ENCODE results near the gene RELN. TPM values are rescaled to one million over a fixed set of nuclear protein-coding genes. Genes with fewer than 3 reads are reported as not detected.
"Not testable (repeated sequence)": the region's sequence is repeated elsewhere in the genome, so short reads cannot be mapped to it uniquely, and the experiment has no call there.

RELN gene
- polyA plus RNA-seq, 1 donor, result 5.0 TPM

- Histone ChIP-seq H3K36me3 (ENCODE audit: control insufficient read depth, insufficient read depth, low read length) (no peaks in the 10 kb centered on the region), H3K27me3 (ENCODE audit: control insufficient read depth, insufficient read depth, low read length) (no peaks in the 10 kb centered on the region), H3K4me1 (ENCODE audit: control insufficient read depth, insufficient read depth, low read length) (no peaks in the 10 kb centered on the region), H3K9me3 (ENCODE audit: control insufficient read depth, low read depth, low read length) (no peaks in the 10 kb centered on the region), H3K27ac (ENCODE audit: low read length) (no peak overlapping the region), H3K4me3 (ENCODE audit: low read length) (no peak overlapping the region)
- no peak for DNase-seq
- WGBS (ENCODE audit: insufficient coverage, low lambda C conversion rate), result 75% methylated on average over 1 of the region's 4 CpGs
Observed at GRCh38 chr7:103924184-103924583, 65.3 kb downstream of the RELN start.

- no peak overlapping the region for H3K4me3 ChIP-seq (ENCODE audit: low read length)
- H3K27me3 ChIP-seq (ENCODE audit: control insufficient read depth, insufficient read depth, low read length), result no peaks in the 10 kb centered on the region
- no peak overlapping the region for H3K27ac ChIP-seq (ENCODE audit: low read length)
- no peaks in the 10 kb centered on the region for H3K9me3 ChIP-seq (ENCODE audit: control insufficient read depth, low read depth, low read length)
- DNase-seq, result no peak
- no peaks in the 10 kb centered on the region for H3K4me1 ChIP-seq (ENCODE audit: control insufficient read depth, insufficient read depth, low read length)
- H3K36me3 ChIP-seq (ENCODE audit: control insufficient read depth, insufficient read depth, low read length), result no peaks in the 10 kb centered on the region
- 38% methylated on average over 1 of the region's 2 CpGs for WGBS (ENCODE audit: insufficient coverage, low lambda C conversion rate)
Observed at GRCh38 chr7:103922407-103922806, 67.1 kb downstream of the RELN start.

GRCh38 chr7:103921692-103922091 lies 67.8 kb downstream of the RELN start:
- H3K9me3 ChIP-seq (ENCODE audit: control insufficient read depth, low read depth, low read length), result no peaks in the 10 kb centered on the region
- no peak for DNase-seq
- WGBS (ENCODE audit: insufficient coverage, low lambda C conversion rate), result 83% methylated on average over 1 of the region's 1 CpG
- no peak overlapping the region for H3K4me3 ChIP-seq (ENCODE audit: low read length)
- H3K36me3 ChIP-seq (ENCODE audit: control insufficient read depth, insufficient read depth, low read length), result no peaks in the 10 kb centered on the region
- no peaks in the 10 kb centered on the region for H3K27me3 ChIP-seq (ENCODE audit: control insufficient read depth, insufficient read depth, low read length)
- no peak overlapping the region for H3K27ac ChIP-seq (ENCODE audit: low read length)
- no peaks in the 10 kb centered on the region for H3K4me1 ChIP-seq (ENCODE audit: control insufficient read depth, insufficient read depth, low read length)

GRCh38 chr7:103919272-103919868 lies 70.1 kb downstream of the RELN start:
- no peaks in the 10 kb centered on the region for H3K36me3 ChIP-seq (ENCODE audit: control insufficient read depth, insufficient read depth, low read length)
- H3K9me3 ChIP-seq (ENCODE audit: control insufficient read depth, low read depth, low read length), result no peaks in the 10 kb centered on the region
- H3K27ac ChIP-seq (ENCODE audit: low read length), result no peak overlapping the region
- H3K4me1 ChIP-seq (ENCODE audit: control insufficient read depth, insufficient read depth, low read length), result no peaks in the 10 kb centered on the region
- no peaks in the 10 kb centered on the region for H3K27me3 ChIP-seq (ENCODE audit: control insufficient read depth, insufficient read depth, low read length)
- WGBS (ENCODE audit: insufficient coverage, low lambda C conversion rate), result 95% methylated on average over 3 of the region's 8 CpGs
- no peak for DNase-seq
- H3K4me3 ChIP-seq (ENCODE audit: low read length), result no peak overlapping the region

GRCh38 chr7:103918631-103919271 lies 70.7 kb downstream of the RELN start:
- no peaks in the 10 kb centered on the region for H3K4me1 ChIP-seq (ENCODE audit: control insufficient read depth, insufficient read depth, low read length)
- no peak overlapping the region for H3K27ac ChIP-seq (ENCODE audit: low read length)
- no peaks in the 10 kb centered on the region for H3K36me3 ChIP-seq (ENCODE audit: control insufficient read depth, insufficient read depth, low read length)
- no peaks in the 10 kb centered on the region for H3K27me3 ChIP-seq (ENCODE audit: control insufficient read depth, insufficient read depth, low read length)
- H3K9me3 ChIP-seq (ENCODE audit: control insufficient read depth, low read depth, low read length), result no peaks in the 10 kb centered on the region
- no peak overlapping the region for H3K4me3 ChIP-seq (ENCODE audit: low read length)
- DNase-seq, result no peak
- 92% methylated on average over 2 of the region's 5 CpGs for whole genome bisulfite sequencing (ENCODE audit: insufficient coverage, low lambda C conversion rate)

GRCh38 chr7:103915680-103916357 lies 73.6 kb downstream of the RELN start:
- WGBS (ENCODE audit: insufficient coverage, low lambda C conversion rate), result no CpG with 5 or more reads among the region's 1 CpG
- no peak overlapping the region for H3K27ac ChIP-seq (ENCODE audit: low read length)

GRCh38 chr7:103914147-103914899 lies 75.1 kb downstream of the RELN start:
- Histone ChIP-seq H3K27me3 (ENCODE audit: control insufficient read depth, insufficient read depth, low read length) (no peaks in the 10 kb centered on the region), H3K4me3 (ENCODE audit: low read length) (no peak overlapping the region), H3K4me1 (ENCODE audit: control insufficient read depth, insufficient read depth, low read length) (no peaks in the 10 kb centered on the region), H3K9me3 (ENCODE audit: control insufficient read depth, low read depth, low read length) (no peaks in the 10 kb centered on the region), H3K36me3 (ENCODE audit: control insufficient read depth, insufficient read depth, low read length) (no peaks in the 10 kb centered on the region), H3K27ac (ENCODE audit: low read length) (no peak overlapping the region)
- 100% methylated on average over 1 of the region's 6 CpGs for WGBS (ENCODE audit: insufficient coverage, low lambda C conversion rate)
- DNase-seq, result no peak

More at GRCh38 chr7:103915680-103916357, 73.6 kb downstream of the RELN start:
- H3K36me3 ChIP-seq (ENCODE audit: control insufficient read depth, insufficient read depth, low read length), result no peaks in the 10 kb centered on the region
- H3K9me3 ChIP-seq (ENCODE audit: control insufficient read depth, low read depth, low read length), result no peaks in the 10 kb centered on the region
- DNase-seq, result no peak
- no peaks in the 10 kb centered on the region for H3K4me1 ChIP-seq (ENCODE audit: control insufficient read depth, insufficient read depth, low read length)
- no peaks in the 10 kb centered on the region for H3K27me3 ChIP-seq (ENCODE audit: control insufficient read depth, insufficient read depth, low read length)
- H3K4me3 ChIP-seq (ENCODE audit: low read length), result no peak overlapping the region

GRCh38 chr7:103912891-103913605 lies 76.4 kb downstream of the RELN start:
- H3K9me3 ChIP-seq (ENCODE audit: control insufficient read depth, low read depth, low read length), result no peaks in the 10 kb centered on the region
- DNase-seq, result peak in 1 of 2 donors; percentile 1
- H3K4me3 ChIP-seq (ENCODE audit: low read length), result no peak overlapping the region
- no peaks in the 10 kb centered on the region for H3K36me3 ChIP-seq (ENCODE audit: control insufficient read depth, insufficient read depth, low read length)
- no peaks in the 10 kb centered on the region for H3K4me1 ChIP-seq (ENCODE audit: control insufficient read depth, insufficient read depth, low read length)
- H3K27ac ChIP-seq (ENCODE audit: low read length), result no peak overlapping the region
- H3K27me3 ChIP-seq (ENCODE audit: control insufficient read depth, insufficient read depth, low read length), result no peaks in the 10 kb centered on the region
- WGBS (ENCODE audit: insufficient coverage, low lambda C conversion rate), result no CpG with 5 or more reads among the region's 1 CpG

GRCh38 chr7:103911015-103911414 lies 78.4 kb downstream of the RELN start:
- not testable (repeated sequence) for H3K9me3 ChIP-seq (ENCODE audit: control insufficient read depth, low read depth, low read length); H3K4me3 ChIP-seq (ENCODE audit: low read length)

GRCh38 chr7:103905997-103906396 lies 83.5 kb downstream of the RELN start:
- H3K4me1 ChIP-seq (ENCODE audit: control insufficient read depth, insufficient read depth, low read length), result no peaks in the 10 kb centered on the region
- no peak for DNase-seq
- no peaks in the 10 kb centered on the region for H3K9me3 ChIP-seq (ENCODE audit: control insufficient read depth, low read depth, low read length)
- H3K27ac ChIP-seq (ENCODE audit: low read length), result no peak overlapping the region
- no peak overlapping the region for H3K4me3 ChIP-seq (ENCODE audit: low read length)
- no peaks in the 10 kb centered on the region for H3K27me3 ChIP-seq (ENCODE audit: control insufficient read depth, insufficient read depth, low read length)
- no CpG with 5 or more reads among the region's 2 CpGs for WGBS (ENCODE audit: insufficient coverage, low lambda C conversion rate)
- H3K36me3 ChIP-seq (ENCODE audit: control insufficient read depth, insufficient read depth, low read length), result no peaks in the 10 kb centered on the region

More at GRCh38 chr7:103911015-103911414, 78.4 kb downstream of the RELN start:
- WGBS (ENCODE audit: insufficient coverage, low lambda C conversion rate), result no CpG with 5 or more reads among the region's 1 CpG
- not testable (repeated sequence) for H3K36me3 ChIP-seq (ENCODE audit: control insufficient read depth, insufficient read depth, low read length); H3K27ac ChIP-seq (ENCODE audit: low read length); H3K4me1 ChIP-seq (ENCODE audit: control insufficient read depth, insufficient read depth, low read length); DNase-seq; H3K27me3 ChIP-seq (ENCODE audit: control insufficient read depth, insufficient read depth, low read length)
